ENCODE data around the gene EFEMP2. TPM values are rescaled to one million over a fixed set of nuclear protein-coding genes. Genes with fewer than 3 reads are reported as not detected.

Gene EFEMP2
- total RNA-seq, 2 experiments from 2014 or later, result 17.1 to 18.0 TPM

GRCh38 chr11:65898656-65899355, 26.2 kb upstream of the EFEMP2 start:
- CTCF ChIA-PET, result interaction anchor here (0.6 to 7.1 kb wide), 9 partner anchors 10 to 196 kb away, joined by 3 to 50 read pairs (median 4); partner anchors contain the start of genes CCDC85B, FIBP and MUS81
- H3K4me1 Mint-ChIP-seq (ENCODE audit: low read depth), result peaks cover 40% of the 10 kb centered on the region
- POLR2A ChIA-PET, result interaction anchor here (0.6 to 28.1 kb wide), 14 partner anchors 9 to 476 kb away, joined by 3 to 560 read pairs (median 6); partner anchors contain the start of genes BANF1, C11orf68, CCDC85B and CFL1

GRCh38 chr11:65897020-65897471, 24.4 kb upstream of the EFEMP2 start:
- no peak for ATAC-seq
- ChIA-PET CTCF (interaction anchor here (1.2 to 7.1 kb wide), 4 partner anchors 8 to 148 kb away, joined by 3 to 50 read pairs (median 22); partner anchors contain the start of genes CCDC85B and FIBP), POLR2A (interaction anchor here (0.6 to 28.1 kb wide), 8 partner anchors 7 to 474 kb away, joined by 3 to 560 read pairs (median 6); partner anchors contain the start of genes CCDC85B, CFL1, EFEMP2 and FIBP)
- intact Hi-C loops (cut with micrococcal nuclease), result loop anchor here (10.0 kb wide), 1 partner anchor 68 kb away; the partner anchor contains the start of gene SART1
- Mint-ChIP-seq H3K4me1 (ENCODE audit: low read depth) (peaks cover 49% of the 10 kb centered on the region), H3K9me3 (no peaks in the 10 kb centered on the region), H3K27ac (peak overlapping the region; percentile 57), H3K27me3 (peaks cover under 1% of the 10 kb centered on the region), H3K4me3 (no peak overlapping the region), H3K36me3 (ENCODE audit: low read depth) (peaks cover 38% of the 10 kb centered on the region)
- no peak for TF ChIP-seq CTCF (IDR thresholded peaks at IDR 0.05)
- no peak for DNase-seq

More at GRCh38 chr11:65898656-65899355, 26.2 kb upstream of the EFEMP2 start:
- Mint-ChIP-seq H3K27ac (peak overlapping the region; percentile 86), H3K36me3 (ENCODE audit: low read depth) (peaks cover 30% of the 10 kb centered on the region), H3K9me3 (no peaks in the 10 kb centered on the region), H3K27me3 (peaks cover 3% of the 10 kb centered on the region), H3K4me3 (peak overlapping the region; percentile 80)
- DNase-seq, result no peak
- no peak for ATAC-seq
- intact Hi-C loops (cut with micrococcal nuclease), result loop anchor here (10.0 kb wide), 1 partner anchor 66 kb away; the partner anchor contains the start of gene SART1
- no peak for TF ChIP-seq CTCF (IDR thresholded peaks at IDR 0.05)

- Mint-ChIP-seq H3K4me3 (no peak overlapping the region), H3K9me3 (no peaks in the 10 kb centered on the region), H3K27me3 (no peaks in the 10 kb centered on the region), H3K27ac (peak overlapping the region; percentile 57), H3K36me3 (ENCODE audit: low read depth) (peaks cover 46% of the 10 kb centered on the region), H3K4me1 (ENCODE audit: low read depth) (peaks cover 46% of the 10 kb centered on the region)
- intact Hi-C loops (cut with micrococcal nuclease), result loop anchor here (10.0 kb wide), 1 partner anchor 68 kb away; the partner anchor contains the start of gene SART1
- POLR2A ChIA-PET, result interaction anchor here (0.7 to 28.1 kb wide), 9 partner anchors 8 to 65 kb away, joined by 3 to 560 read pairs (median 4); partner anchors contain the start of genes CFL1, EFEMP2, FIBP and MUS81
- ATAC-seq (no peak), DNase-seq (no peak)
- TF ChIP-seq CTCF (IDR thresholded peaks at IDR 0.05), result no peak
- CTCF ChIA-PET, result interaction anchor here (1.2 to 7.1 kb wide), 3 partner anchors 7 to 148 kb away, joined by 3 to 50 read pairs (median 37); partner anchors contain the start of genes CCDC85B and FIBP
Measured at GRCh38 chr11:65896034-65896999, 23.7 kb upstream of the EFEMP2 start.

- no peak for ATAC-seq
- Mint-ChIP-seq H3K27ac (peak overlapping the region; percentile 53), H3K36me3 (ENCODE audit: low read depth) (peaks cover 46% of the 10 kb centered on the region), H3K4me1 (ENCODE audit: low read depth) (peaks cover 45% of the 10 kb centered on the region), H3K4me3 (no peak overlapping the region), H3K27me3 (no peaks in the 10 kb centered on the region), H3K9me3 (no peaks in the 10 kb centered on the region)
- TF ChIP-seq CTCF (IDR thresholded peaks at IDR 0.05), result no peak
- intact Hi-C loops (cut with micrococcal nuclease), result loop anchor here (10.0 kb wide), 1 partner anchor 69 kb away; the partner anchor contains the start of gene SART1
- DNase-seq, result no peak
- ChIA-PET CTCF (interaction anchor here (0.7 to 7.1 kb wide), 2 partner anchors 11 to 276 kb away, joined by 3 to 50 read pairs; no protein-coding TSS in a partner anchor), POLR2A (interaction anchor here (0.7 to 28.1 kb wide), 7 partner anchors 19 to 66 kb away, joined by 3 to 560 read pairs (median 4); partner anchors contain the start of genes CFL1, EFEMP2, MUS81 and SART1)
Measured at GRCh38 chr11:65895482-65895981, 22.9 kb upstream of the EFEMP2 start.

All from activated CD8-positive, alpha-beta T cell treated with anti-CD3 and anti-CD28 coated beads for 36 hours (primary cell).